HG02852 (cell line): ENCODE results near the gene KCNQ4.

Experiments
- ATAC-seq: cut with Tn5 transposase; IDR thresholded peaks from one replicate; pipeline ENCODE4 v1.9.1; 2021; ENCODE audit warnings: mild to moderate bottlenecking, moderate library complexity; ENCODE audit not compliant: unreplicated experiment

KCNQ4 gene

DNA sequence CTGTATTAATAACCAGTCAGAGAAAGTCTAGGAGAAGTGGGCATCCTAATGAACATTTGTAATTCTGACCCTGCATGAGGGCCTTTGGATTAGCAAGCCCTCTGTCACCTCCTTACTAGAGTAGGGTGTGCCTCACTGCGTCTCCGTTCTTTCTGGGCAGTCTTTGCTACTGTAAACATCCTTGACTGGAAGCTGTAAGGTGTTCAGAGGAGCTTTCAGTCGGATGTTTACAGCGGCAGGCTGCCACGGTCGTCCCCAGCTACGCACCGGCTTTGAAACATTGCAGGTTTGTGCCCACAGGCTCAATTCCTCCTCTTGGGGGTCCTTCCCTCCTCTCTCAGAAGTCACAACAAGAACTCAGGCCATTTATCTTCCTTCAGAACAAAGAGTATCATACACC, 29.4 kb upstream of the KCNQ4 start:
- no peak for ATAC-seq

GRCh38 chr1:40755067-40755466, 28.5 kb upstream of the KCNQ4 start:
- ATAC-seq, result no peak

DNA sequence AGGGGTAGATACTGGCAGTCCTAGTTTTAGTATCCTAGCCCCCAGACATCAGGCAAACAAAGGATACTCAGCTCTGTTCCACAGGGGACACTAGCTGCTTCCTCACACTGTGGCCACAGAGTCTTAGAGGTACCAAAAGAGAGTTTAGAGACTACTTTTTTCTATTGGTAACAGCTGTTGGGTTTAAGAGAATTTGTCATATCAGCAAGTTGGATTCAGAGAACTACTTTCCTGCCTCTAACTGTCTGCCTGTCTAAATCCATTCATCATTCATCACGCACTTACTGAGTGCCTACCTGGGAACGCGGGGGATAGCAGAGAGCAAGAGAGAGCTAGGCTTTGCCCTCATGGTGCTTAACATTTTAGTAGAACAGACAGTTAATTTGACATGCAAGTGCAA, 27.1 kb upstream of the KCNQ4 start:
- ATAC-seq, result no peak

- ATAC-seq, result no peak
Measured at GRCh38 chr1:40757084-40757483, 26.5 kb upstream of the KCNQ4 start.

GRCh38 chr1:40758004-40758403, 25.6 kb upstream of the KCNQ4 start:
- ATAC-seq, result no peak

- ATAC-seq, result no peak
Measured at GRCh38 chr1:40758578-40759343, 24.8 kb upstream of the KCNQ4 start.

DNA sequence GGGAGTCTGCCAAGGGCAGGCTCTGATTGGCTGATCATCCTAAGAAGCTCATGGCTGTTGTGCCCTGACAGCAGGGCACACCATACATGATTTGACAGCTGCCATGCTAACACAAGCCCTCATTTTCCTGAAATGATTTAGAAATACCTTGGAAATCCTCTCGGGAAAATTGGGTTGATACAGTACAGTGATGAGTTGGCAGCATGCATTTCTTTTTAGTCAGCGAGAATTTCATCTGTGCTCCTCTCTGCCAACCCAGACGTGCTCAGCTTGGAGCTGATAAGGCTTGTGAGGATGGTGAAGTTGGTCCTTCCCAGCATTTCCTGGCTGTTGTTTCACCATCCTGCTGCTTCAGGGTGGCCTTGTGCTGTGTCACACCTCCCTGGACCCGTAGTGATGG, 22.6 kb upstream of the KCNQ4 start:
- no peak for ATAC-seq

DNA sequence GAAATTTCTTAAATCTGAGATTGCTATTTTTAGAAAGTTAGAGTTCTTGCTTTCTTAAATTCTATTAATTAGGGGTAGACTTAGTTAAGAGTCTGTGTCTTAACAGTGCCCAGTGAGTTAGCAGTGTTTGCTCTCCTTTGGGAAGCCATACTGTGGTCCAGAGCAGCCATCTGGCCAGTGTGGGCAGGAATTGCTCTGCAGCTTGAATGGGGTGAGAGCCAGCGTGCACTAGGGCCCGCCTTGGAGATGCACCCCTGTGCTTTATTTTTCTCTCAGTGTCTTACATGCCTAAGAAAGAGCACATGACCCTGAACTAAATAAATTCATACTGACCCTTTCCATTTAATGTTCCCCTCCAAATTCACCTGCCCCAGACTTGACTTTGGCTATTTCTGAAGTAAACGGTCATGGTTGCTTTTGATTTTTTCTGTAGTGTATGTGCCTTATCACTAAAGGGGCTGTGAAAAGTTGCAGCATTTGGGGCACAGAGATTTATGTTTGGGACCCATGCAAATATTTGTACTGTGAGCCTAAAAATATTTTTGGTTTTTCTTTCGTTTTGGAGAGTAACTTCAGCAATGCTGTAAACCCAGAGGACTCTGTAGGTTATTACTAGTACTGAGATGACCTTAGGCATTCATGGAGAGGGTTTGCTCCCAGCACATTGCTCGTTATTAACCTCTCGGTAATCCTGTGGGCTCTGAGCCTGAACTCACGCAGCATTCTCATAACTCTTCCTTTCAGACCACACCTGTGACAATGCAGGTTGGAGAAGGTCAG, 21.3 kb upstream of the KCNQ4 start:
- ATAC-seq, result no peak

DNA sequence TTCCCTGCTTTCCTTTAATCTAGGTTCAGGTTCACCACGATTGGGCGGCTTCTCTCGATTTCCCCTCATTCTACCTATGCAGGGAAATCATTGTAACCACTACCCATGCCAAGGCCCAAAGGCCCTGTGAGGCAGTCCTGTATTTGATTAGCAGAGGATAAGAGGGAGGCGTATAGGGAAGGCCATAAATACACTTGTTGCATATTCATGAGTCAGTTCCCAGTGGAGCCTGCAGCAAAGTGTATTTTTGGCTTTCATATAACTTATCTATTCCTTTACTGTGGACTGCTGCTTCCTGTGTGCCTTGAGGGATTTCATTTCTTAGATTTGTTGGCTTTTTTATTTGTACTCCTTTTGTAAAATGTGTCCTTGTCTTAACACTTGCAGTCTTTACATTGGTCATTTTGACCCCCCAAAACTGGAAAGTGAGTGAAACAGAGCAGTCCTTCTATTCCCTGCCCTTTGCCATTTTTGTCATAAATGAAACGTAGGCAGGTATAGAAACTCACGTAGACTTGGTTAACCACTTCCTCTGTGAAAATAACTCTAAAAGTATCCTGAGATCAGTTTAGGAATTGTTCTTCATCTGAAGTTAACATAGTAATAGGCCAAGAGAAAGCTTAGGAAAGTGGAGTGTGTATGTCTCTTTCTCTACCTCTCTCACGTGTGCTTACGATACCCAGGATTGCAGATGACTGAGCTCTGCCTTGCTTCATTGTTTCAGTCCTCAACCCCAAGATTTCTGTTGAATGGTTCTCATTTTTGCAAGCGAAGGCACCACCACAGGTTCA, 19.6 kb upstream of the KCNQ4 start:
- ATAC-seq, result no peak

GRCh38 chr1:40764981-40765380, 18.6 kb upstream of the KCNQ4 start:
- no peak for ATAC-seq

GRCh38 chr1:40766017-40766416, 17.6 kb upstream of the KCNQ4 start:
- ATAC-seq, result no peak

- no peak for ATAC-seq
Measured at GRCh38 chr1:40766560-40766959, 17.0 kb upstream of the KCNQ4 start.

DNA sequence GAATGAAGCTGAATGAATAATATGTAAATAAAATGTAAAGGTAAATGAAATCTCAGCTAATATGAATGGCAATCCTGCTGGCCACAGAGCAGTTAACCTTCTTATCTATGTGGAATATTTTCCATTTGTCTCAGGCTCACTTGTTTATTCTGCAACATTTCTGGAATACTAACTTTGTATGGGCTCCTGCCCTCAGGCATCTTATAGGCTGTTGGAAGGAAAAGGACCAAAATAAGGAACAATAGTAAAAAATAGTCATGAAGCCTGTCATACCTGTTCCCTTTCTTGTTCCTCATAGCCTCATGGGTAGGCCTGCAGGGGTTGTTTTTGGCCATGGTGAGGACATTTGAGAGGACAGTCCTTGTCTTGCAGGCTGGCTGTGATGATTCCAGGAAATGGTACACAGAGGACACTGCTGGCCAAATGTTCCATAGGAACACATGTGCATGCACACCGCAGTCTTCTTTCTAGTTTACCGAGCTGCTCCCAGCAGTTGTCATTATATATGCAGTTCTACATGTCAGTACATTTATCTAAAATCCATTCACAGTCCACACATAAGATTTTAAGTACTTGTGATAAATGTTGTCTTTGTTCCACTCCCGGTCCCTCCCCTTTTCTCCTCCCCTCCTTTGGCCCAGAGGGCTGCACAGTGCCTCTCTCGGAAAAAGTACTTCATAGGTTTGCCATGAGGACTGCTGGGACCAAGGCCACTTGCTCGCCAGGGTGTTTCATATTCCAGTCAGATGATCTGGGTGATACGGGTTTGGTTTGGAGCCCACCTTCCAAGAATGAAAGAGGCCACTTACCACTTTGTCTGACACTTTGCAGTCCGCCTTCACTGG, 15.2 kb upstream of the KCNQ4 start:
- no peak for ATAC-seq

- ATAC-seq, result no peak
Measured at GRCh38 chr1:40769815-40770214, 13.8 kb upstream of the KCNQ4 start.

DNA sequence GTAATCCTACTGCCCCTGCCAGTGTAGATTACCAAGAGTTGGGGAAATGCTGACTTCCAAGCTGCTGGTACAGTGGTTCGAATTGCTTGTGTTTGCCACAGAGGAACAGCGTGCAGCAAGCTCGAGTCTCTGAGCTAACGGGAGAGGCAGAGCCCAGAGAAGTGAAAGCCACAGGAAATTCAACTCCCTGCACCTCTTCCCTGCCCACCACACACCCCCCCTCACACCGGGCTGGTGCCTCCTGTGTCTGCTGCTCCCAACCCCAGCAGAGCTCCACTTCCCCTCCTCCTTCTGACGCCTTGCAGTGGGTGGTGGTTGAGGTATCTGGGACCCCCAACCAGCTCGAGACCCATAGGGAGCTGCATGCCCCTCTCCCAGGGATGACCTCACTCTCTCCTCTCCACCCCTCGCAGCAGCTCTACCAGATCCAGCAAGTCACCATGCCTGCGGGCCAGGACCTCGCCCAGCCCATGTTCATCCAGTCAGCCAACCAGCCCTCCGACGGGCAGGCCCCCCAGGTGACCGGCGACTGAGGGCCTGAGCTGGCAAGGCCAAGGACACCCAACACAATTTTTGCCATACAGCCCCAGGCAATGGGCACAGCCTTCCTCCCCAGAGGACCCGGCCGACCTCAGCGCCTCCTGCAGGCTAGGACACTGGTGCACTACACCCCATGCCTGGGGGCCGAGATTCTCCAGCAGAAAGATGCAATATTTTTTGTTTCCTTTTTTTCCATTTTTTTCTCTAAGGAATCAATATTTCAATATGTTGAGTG, 13.1 kb upstream of the KCNQ4 start:
- no peak for ATAC-seq

DNA sequence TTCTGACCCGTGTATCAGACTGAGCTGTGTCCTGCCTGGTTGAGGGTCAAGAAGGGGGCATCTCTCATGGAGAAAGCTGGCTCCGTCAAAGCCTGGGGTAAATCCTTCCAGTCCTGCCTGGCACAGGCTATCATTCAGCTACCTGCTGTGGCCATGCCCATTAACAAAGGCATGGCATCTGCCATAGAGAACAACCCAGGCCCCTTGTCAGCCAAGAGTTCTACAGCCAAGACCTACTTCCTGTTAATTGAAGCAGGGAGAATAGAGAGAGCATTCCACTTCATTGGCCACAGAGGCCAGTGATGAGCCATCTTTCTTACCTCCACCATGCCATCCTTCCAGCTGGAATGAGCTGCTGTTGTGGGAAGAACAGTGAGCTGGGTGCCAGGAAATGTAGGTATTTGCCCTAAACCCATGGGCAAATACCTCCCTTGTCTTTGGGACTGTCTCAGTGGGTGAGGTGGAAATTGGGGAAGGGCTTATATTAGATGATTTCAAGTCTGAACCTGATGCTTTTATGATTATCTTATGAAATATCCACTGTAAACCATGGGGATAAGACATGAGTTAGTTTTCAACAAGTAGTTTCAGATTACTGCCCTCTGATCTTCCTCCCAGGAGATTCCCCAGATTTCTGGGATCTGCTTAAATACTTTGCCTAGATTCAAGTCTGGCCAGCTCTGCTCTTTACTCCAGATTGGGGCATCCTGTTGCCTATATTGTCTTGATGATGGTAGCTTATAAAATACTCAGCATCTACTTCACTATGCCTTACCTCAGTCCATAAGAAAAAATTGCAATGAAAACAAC, 11.2 kb upstream of the KCNQ4 start:
- ATAC-seq, result no peak

- ATAC-seq, result no peak
Measured at GRCh38 chr1:40773748-40774265, 9.8 kb upstream of the KCNQ4 start.

DNA sequence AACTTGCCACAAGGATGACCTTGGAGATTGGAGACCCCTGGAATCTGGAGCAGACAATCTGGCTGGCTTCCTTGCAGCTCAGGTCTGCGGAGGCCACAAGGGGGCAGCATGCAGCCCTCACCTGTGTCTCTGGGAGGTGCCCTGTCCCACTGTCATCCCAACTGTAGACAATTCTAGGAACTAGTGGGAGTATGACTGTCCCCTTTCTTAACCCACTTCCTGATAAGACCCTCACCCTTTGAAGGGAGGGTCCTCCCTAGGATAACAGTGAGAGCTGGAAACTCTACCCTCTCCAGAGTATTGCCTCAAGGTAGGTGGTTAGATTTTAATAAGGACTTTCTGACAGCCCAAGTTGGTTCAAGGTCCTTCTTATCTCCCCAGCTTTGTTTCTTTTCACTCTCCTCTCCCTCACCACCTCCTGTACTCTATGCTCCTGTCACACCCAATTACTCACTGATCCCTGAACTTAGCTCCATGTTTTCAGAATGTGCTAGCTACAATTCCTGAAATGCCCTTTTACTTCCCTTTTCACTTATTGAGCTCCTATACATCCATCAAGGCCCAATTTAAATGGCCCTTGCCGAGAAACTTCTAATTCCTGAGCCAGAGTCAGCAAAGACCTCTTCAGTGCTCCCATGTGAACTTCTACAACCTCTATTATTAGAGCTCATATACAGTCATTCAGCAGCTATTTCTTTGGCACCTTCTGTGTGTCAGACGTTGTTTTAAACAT, 9.2 kb upstream of the KCNQ4 start:
- ATAC-seq, result no peak
